Stimulated activated CD4-positive, alpha-beta T cell treated with anti-CD3 and anti-CD28 coated beads, Interleukin-1b, Interleukin-23, amount 100 ng/mL, for 48 hours (primary cell): ENCODE data around the gene PARD3.

Experiments used
- DNase-seq: peaks from one replicate; pipeline ENCODE4 v3.0.0-alpha.2; 2020

PARD3 gene

GRCh38 chr10:34137955-34138354 is 677.1 kb downstream of the PARD3 start:
- DNase-seq: no peak

GRCh38 chr10:34137201-34137600 is 677.9 kb downstream of the PARD3 start:
- DNase-seq: no peak

GRCh38 chr10:34135515-34135914 is 679.6 kb downstream of the PARD3 start:
- DNase-seq: no peak

GRCh38 chr10:34134602-34135001 is 680.5 kb downstream of the PARD3 start:
- no peak for DNase-seq

- DNase-seq: no peak
These were observed 681.7 kb downstream of the PARD3 start for GRCh38 chr10:34133406-34133805.

GRCh38 chr10:34131152-34131551 is 683.9 kb downstream of the PARD3 start:
- no peak for DNase-seq

GRCh38 chr10:34127676-34128075 is 687.4 kb downstream of the PARD3 start:
- no peak for DNase-seq

- no peak for DNase-seq
These were observed 688.5 kb downstream of the PARD3 start for GRCh38 chr10:34126371-34127151.

- no peak for DNase-seq
These were observed 689.4 kb downstream of the PARD3 start for GRCh38 chr10:34125702-34126101.

- peak; percentile 3 for DNase-seq
These were observed 690.5 kb downstream of the PARD3 start for GRCh38 chr10:34124522-34125035.

GRCh38 chr10:34121781-34122622 is 693.1 kb downstream of the PARD3 start:
- peak; percentile 3 for DNase-seq

GRCh38 chr10:34121125-34121753 is 693.9 kb downstream of the PARD3 start:
- no peak for DNase-seq

- DNase-seq: no peak
These were observed 695.6 kb downstream of the PARD3 start for GRCh38 chr10:34119456-34119855.

GRCh38 chr10:34116681-34117271 is 698.3 kb downstream of the PARD3 start:
- no peak for DNase-seq

- no peak for DNase-seq
These were observed 698.9 kb downstream of the PARD3 start for GRCh38 chr10:34116220-34116641.

GRCh38 chr10:34114914-34115313 is 700.2 kb downstream of the PARD3 start:
- no peak for DNase-seq

GRCh38 chr10:34113504-34114225 is 701.4 kb downstream of the PARD3 start:
- no peak for DNase-seq

- DNase-seq: no peak
These were observed 702.8 kb downstream of the PARD3 start for GRCh38 chr10:34112171-34112782.

GRCh38 chr10:34111179-34111578 is 703.9 kb downstream of the PARD3 start:
- no peak for DNase-seq

GRCh38 chr10:34109952-34110702 is 705.0 kb downstream of the PARD3 start:
- no peak for DNase-seq

GRCh38 chr10:34109495-34109894 is 705.6 kb downstream of the PARD3 start:
- no peak for DNase-seq
